A673 (cell line): ENCODE results near the gene LPCAT1. TPM values are rescaled to one million over a fixed set of nuclear protein-coding genes. Genes with fewer than 3 reads are reported as not detected.

Source experiments
- BruUV-seq: library from RNA; stranded (reverse); fragments of 400-500 nt; replicated peaks from 2 replicates; lab custom pipeline; 2021; lab: Mats Ljungman, UMichigan
- CTCF ChIA-PET: fragments of 300-600 bp; sonication (Branson Sonifier 250); formaldehyde crosslinking; loops from one replicate; lab custom pipeline; 2022; ENCODE audit warnings: antibody characterized with exemption; lab: Charles Lee
- POLR2A ChIA-PET: fragments of 300-600 bp; sonication (Branson Sonifier 250); formaldehyde crosslinking; loops from one replicate; lab custom pipeline; 2022; ENCODE audit warnings: antibody characterized with exemption; ENCODE audit not compliant: low non-redundant PET; lab: Charles Lee
- DNase-seq: peaks from one replicate; pipeline ENCODE4 v3.0.0-alpha.2; 2015; ENCODE audit warnings: low spot score
- H3K27ac ChIP-seq: fragments of 200-600 bp; sonication (generic); 2 replicates; pipeline ENCODE4 v1.5.1; 2016; ENCODE audit warnings: mixed run types, low read depth, mild to moderate bottlenecking, mixed read lengths, antibody characterized with exemption, low read length; ENCODE audit not compliant: poor library complexity, severe bottlenecking
- H3K27me3 ChIP-seq: fragments of 200-600 bp; sonication (generic); replicated peaks from 2 replicates; pipeline ENCODE4 v1.6.1; 2017; ENCODE audit warnings: mixed run types, low read depth, mild to moderate bottlenecking, mixed read lengths, antibody characterized with exemption, low read length; ENCODE audit not compliant: insufficient read depth, poor library complexity
- H3K36me3 ChIP-seq: fragments of 200-600 bp; sonication (generic); 2 replicates; pipeline ENCODE4 v1.6.1; 2016; ENCODE audit warnings: mixed run types, mild to moderate bottlenecking, mixed read lengths, antibody characterized with exemption, low read length; ENCODE audit not compliant: insufficient read depth, poor library complexity, severe bottlenecking
- H3K4me1 ChIP-seq: fragments of 200-600 bp; sonication (generic); 2 replicates; pipeline ENCODE4 v1.6.1; 2017; ENCODE audit warnings: mixed run types, mild to moderate bottlenecking, mixed read lengths, antibody characterized with exemption, low read length; ENCODE audit not compliant: insufficient read depth, poor library complexity, severe bottlenecking
- H3K4me3 ChIP-seq: fragments of 200-600 bp; sonication (generic); 2 replicates; pipeline ENCODE4 v1.5.1; 2016; ENCODE audit warnings: low read depth, mixed run types, mild to moderate bottlenecking, mixed read lengths, low read length; ENCODE audit not compliant: poor library complexity, severe bottlenecking
- H3K9me3 ChIP-seq: fragments of 200-600 bp; sonication (generic); 2 replicates; pipeline ENCODE4 v1.6.1; 2016; ENCODE audit warnings: mixed run types, low read depth, mild to moderate bottlenecking, mixed read lengths, antibody characterized with exemption, low read length; ENCODE audit not compliant: poor library complexity, severe bottlenecking
- CTCF ChIP-seq: fragments of 300-800, 200-600 bp; sonication (generic); conservative IDR thresholded peaks from 2 replicates; pipeline ENCODE4 v1.5.1; 2017; ENCODE audit warnings: low read depth, mild to moderate bottlenecking, antibody characterized with exemption, low read length, moderate library complexity, mixed read lengths
- EZH2 ChIP-seq: fragments of 200-600 bp; sonication (generic); IDR thresholded peaks from 2 replicates; pipeline ENCODE4 v1.6.1; 2017; ENCODE audit warnings: borderline replicate concordance, low read depth, mild to moderate bottlenecking, mixed read lengths, antibody characterized with exemption, low read length; ENCODE audit not compliant: poor library complexity, severe bottlenecking
- intact Hi-C: fragments of 100-400 bp; cut with micrococcal nuclease; formaldehyde crosslinking; loops from one replicate; pipeline ENCODE4 v1.10.0; 2022; ENCODE audit not compliant: unreplicated experiment
- total RNA-seq: library from RNA; stranded (reverse); gene quantifications from 2 replicates; pipeline ENCODE4 v1.2.3, GENCODE V29; 2021

Gene LPCAT1
- total RNA-seq, 1 experiment from 2014 or later = 97.3 TPM

DNA sequence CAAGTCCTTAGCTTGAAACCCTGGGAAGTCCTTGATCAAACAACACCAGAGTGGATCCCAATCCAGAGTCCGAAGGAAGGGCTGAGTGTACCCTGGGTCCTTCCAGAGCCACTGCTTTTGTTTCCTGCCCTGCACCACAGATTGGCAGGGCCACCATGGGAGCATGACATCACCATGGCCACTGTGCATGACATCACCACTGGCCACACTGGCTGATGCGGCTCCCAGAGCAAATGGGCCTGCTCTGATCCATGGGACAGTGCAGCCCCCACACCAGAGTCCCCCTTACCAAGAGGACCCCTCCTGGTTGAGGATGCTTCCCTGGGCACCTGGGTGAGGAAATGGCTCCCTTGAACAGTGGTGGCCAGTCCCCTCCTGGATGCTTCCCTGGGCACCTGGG, 88.4 kb downstream of the LPCAT1 start:
- TF ChIP-seq EZH2 (no peak), CTCF (no peak)
- no peak overlapping the region for H3K27ac ChIP-seq
- POLR2A ChIA-PET = no interaction called here
- no peaks in the 10 kb centered on the region for H3K9me3 ChIP-seq
- intact Hi-C loops = no loop called here
- H3K4me3 ChIP-seq = no peak overlapping the region
- no peak for DNase-seq
- no peaks in the 10 kb centered on the region for H3K36me3 ChIP-seq
- peaks cover 18% of the 10 kb centered on the region for H3K27me3 ChIP-seq
- no TSS peak for BruUV-seq
- no peaks in the 10 kb centered on the region for H3K4me1 ChIP-seq
- CTCF ChIA-PET = no interaction called here

DNA sequence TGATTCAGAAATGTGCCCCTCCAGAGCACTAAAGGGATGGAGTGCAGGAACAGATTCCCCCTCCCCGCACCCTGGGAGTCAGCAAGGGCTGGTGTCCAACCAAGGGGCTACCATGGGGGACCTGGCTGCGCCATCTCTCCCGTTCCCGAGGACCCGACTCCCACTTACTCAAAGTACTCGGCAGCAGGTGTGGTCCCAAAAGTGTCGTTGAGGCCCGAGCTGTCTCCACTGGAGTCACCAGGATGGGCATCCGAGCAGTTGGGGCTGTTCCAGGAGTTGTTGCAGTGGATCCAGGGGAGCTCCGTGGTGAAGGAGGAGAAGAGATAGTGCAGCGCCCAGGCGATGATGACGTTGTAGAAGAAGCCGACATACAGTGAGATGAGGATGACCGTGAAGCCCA, 91.5 kb downstream of the LPCAT1 start:
- intact Hi-C loops = no loop called here
- POLR2A ChIA-PET = no interaction called here
- no peak overlapping the region for H3K27ac ChIP-seq
- CTCF ChIA-PET = no interaction called here
- no peak overlapping the region for H3K4me3 ChIP-seq
- H3K27me3 ChIP-seq = peaks cover 5% of the 10 kb centered on the region
- no peaks in the 10 kb centered on the region for H3K36me3 ChIP-seq
- no peaks in the 10 kb centered on the region for H3K4me1 ChIP-seq
- DNase-seq = no peak
- TF ChIP-seq EZH2 (no peak), CTCF (no peak)
- H3K9me3 ChIP-seq = peaks cover 17% of the 10 kb centered on the region
- BruUV-seq = no TSS peak

DNA sequence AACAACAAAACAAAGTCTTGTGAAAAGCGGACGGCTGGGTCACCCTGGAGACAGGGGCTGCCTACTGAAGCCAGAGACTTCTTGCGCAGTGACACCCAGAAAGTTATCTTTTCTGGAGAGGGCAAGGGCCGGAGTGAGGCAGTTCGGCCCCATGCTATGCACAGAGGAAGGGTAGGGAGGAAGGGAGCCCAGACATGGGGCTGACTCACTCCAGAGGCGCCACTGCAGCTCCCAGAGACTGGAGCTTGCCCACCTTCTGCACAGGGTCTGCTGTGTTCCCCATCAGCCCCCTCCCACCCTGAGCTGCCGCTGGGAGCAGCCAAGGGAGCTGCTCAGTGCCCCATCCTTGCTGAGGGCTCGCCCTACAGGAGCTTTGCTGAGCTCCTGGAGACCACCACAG, 91.9 kb downstream of the LPCAT1 start:
- Histone ChIP-seq H3K9me3 (peaks cover 17% of the 10 kb centered on the region), H3K4me1 (no peaks in the 10 kb centered on the region), H3K4me3 (no peak overlapping the region), H3K27ac (no peak overlapping the region), H3K27me3 (peaks cover 5% of the 10 kb centered on the region), H3K36me3 (no peaks in the 10 kb centered on the region)
- POLR2A ChIA-PET = no interaction called here
- TF ChIP-seq EZH2 = no peak
- no peak for TF ChIP-seq CTCF
- intact Hi-C loops = no loop called here
- no peak for DNase-seq
- CTCF ChIA-PET = no interaction called here
- no TSS peak for BruUV-seq
